HepG2 (cell line): Measurements from ENCODE around the gene CDK2. TPM values are rescaled to one million over a fixed set of nuclear protein-coding genes. Genes with fewer than 3 reads are reported as not detected.

Experiments
- BCLAF1 ChIP-seq: fragments of 450-650 bp; IDR thresholded peaks from 2 replicates; pipeline ENCODE4 v1.6.1; 2017; ENCODE audit warnings: mild to moderate bottlenecking
- HES4 ChIP-seq: sonication (generic); formaldehyde crosslinking; IDR thresholded peaks from 2 replicates; pipeline ENCODE4 v1.9.0; 2021; ENCODE audit warnings: mild to moderate bottlenecking, missing genetic modification reagents, borderline replicate concordance
- MAFK ChIP-seq, 2 experiments: IDR thresholded peaks in 1 of 2; conservative IDR thresholded peaks in 1 of 2; 2 replicates each; pipeline ENCODE4 v1.6.1; 2011; ENCODE audit warnings: improper control_type of control experiment in 2 of 2, low read length in 2 of 2
- NFAT5 ChIP-seq: sonication (generic); formaldehyde crosslinking; IDR thresholded peaks from 2 replicates; pipeline ENCODE4 v1.4.0; 2020; ENCODE audit warnings: missing genetic modification reagents
- ZFP36 ChIP-seq: fragments of 150-350 bp; IDR thresholded peaks from 2 replicates; pipeline ENCODE4 v1.6.1; 2018; ENCODE audit warnings: borderline replicate concordance, low read length, low read depth; ENCODE audit not compliant: partially characterized antibody
- ZNF264 ChIP-seq: sonication (generic); formaldehyde crosslinking; IDR thresholded peaks from 2 replicates; pipeline ENCODE4 v1.4.0; 2020; ENCODE audit warnings: missing genetic modification reagents
- ZNF574 ChIP-seq: sonication (generic); formaldehyde crosslinking; IDR thresholded peaks from 2 replicates; pipeline ENCODE4 v1.4.0; 2020; ENCODE audit warnings: missing genetic modification reagents
- polyA plus RNA-seq, 8 experiments: library from polyadenylated mRNA; depleted of rRNA in 3 of 8; stranded (reverse) in 7 of 8; unstranded in 1 of 8; fragments of >200 nt; fragmentation: Illumina TruSeq in 4 of 8; extraction: Trizol in 4 of 8; gene quantifications; 2 replicates each; pipeline versions ENCODE4 v1.2.1 to v1.2.3, GENCODE V29; 2011 to 2016; ENCODE audit warnings: low read depth in 4 of 8, missing spikeins in 1 of 8, mixed read lengths in 1 of 8; ENCODE audit not compliant: insufficient read depth in 1 of 8
- total RNA-seq, 5 experiments: library from RNA; depleted of rRNA; stranded (reverse); fragments of >200 nt; fragmentation: Illumina TruSeq; extraction: Trizol; gene quantifications; 2 replicates each; pipeline ENCODE4 v1.2.3, GENCODE V29; 2016; ENCODE audit warnings: low read depth in 1 of 5

Gene CDK2
- total and polyA plus RNA-seq, 2 of the 13 experiments (the other 11 are each of a cell fraction or from before 2014, with no cell fraction given), result 47.5 to 52.6 TPM

GRCh38 chr12:55963760-55964159 is 2.9 kb upstream of the CDK2 start (continued):
- no peak for TF ChIP-seq NFAT5 (CRISPR knock-in tag)
- no peak for TF ChIP-seq ZNF264 (CRISPR knock-in tag)
- no peak for TF ChIP-seq ZNF574 (CRISPR knock-in tag)
- no peak for TF ChIP-seq BCLAF1
- TF ChIP-seq ZFP36, result no peak
- no peak for TF ChIP-seq MAFK (conservative IDR thresholded peaks at IDR 0.05 in 1 of 2, IDR thresholded peaks at IDR 0.05 in 1 of 2; ENCODE audit: low read length in 2 of 2)
- no peak for TF ChIP-seq HES4
- TF ChIP-seq, all 625 proteins: peak for 0
